ENCODE data around the gene EZR.
A peak's percentile ranks its signal among the peaks of the same experiment; 100 is the strongest.

Gene EZR

GRCh38 chr6:158819213-158819976 is at the start of gene EZR:
Gene EZR, minus strand, starts transcription at chr6:158819368. Its CDS starts 1,275 bp downstream, at chr6:158818093.
- DNase-seq = peak; percentile 87 to 92

GRCh38 chr6:158868122-158868480 is 48.9 kb upstream of the EZR start:
- no peak for DNase-seq

GRCh38 chr6:158867381-158868121 is 48.4 kb upstream of the EZR start:
- no peak for DNase-seq

GRCh38 chr6:158865769-158866168 is 46.6 kb upstream of the EZR start:
- DNase-seq = no peak

- no peak for DNase-seq
Observed at GRCh38 chr6:158863646-158864045, 44.5 kb upstream of the EZR start.

- no peak for DNase-seq
Observed at GRCh38 chr6:158861686-158862381, 42.7 kb upstream of the EZR start.

GRCh38 chr6:158860279-158860865 is 41.2 kb upstream of the EZR start:
- DNase-seq = no peak

GRCh38 chr6:158856261-158856660 is 37.1 kb upstream of the EZR start:
- no peak for DNase-seq

- peak; percentile 31 to 40 for DNase-seq
Observed at GRCh38 chr6:158854214-158855101, 35.3 kb upstream of the EZR start.

- no peak for DNase-seq
Observed at GRCh38 chr6:158853880-158854213, 34.7 kb upstream of the EZR start.

GRCh38 chr6:158853072-158853879 is 34.1 kb upstream of the EZR start:
- DNase-seq = peak; percentile 88

GRCh38 chr6:158852312-158853071 is 33.3 kb upstream of the EZR start:
- peak in 1 of 2 experiments; percentile 37 for DNase-seq

- DNase-seq = no peak
Observed at GRCh38 chr6:158850807-158851115, 31.6 kb upstream of the EZR start.

- DNase-seq = peak; percentile 62 to 64
Observed at GRCh38 chr6:158849899-158850806, 31.0 kb upstream of the EZR start.

- no peak for DNase-seq
Observed at GRCh38 chr6:158848490-158848895, 29.3 kb upstream of the EZR start.

GRCh38 chr6:158847786-158848185 is 28.6 kb upstream of the EZR start:
- DNase-seq = no peak

GRCh38 chr6:158847012-158847529 is 27.9 kb upstream of the EZR start:
- DNase-seq = no peak

GRCh38 chr6:158843751-158844683 is 24.8 kb upstream of the EZR start:
- DNase-seq = no peak

Data from activated T-cell treated with anti-CD3 and anti-CD28 coated beads, Interleukin-2, amount 50 U/mL, for 48 hours (primary cell).